ENCODE results near the gene RRP1B.

RRP1B gene

DNA sequence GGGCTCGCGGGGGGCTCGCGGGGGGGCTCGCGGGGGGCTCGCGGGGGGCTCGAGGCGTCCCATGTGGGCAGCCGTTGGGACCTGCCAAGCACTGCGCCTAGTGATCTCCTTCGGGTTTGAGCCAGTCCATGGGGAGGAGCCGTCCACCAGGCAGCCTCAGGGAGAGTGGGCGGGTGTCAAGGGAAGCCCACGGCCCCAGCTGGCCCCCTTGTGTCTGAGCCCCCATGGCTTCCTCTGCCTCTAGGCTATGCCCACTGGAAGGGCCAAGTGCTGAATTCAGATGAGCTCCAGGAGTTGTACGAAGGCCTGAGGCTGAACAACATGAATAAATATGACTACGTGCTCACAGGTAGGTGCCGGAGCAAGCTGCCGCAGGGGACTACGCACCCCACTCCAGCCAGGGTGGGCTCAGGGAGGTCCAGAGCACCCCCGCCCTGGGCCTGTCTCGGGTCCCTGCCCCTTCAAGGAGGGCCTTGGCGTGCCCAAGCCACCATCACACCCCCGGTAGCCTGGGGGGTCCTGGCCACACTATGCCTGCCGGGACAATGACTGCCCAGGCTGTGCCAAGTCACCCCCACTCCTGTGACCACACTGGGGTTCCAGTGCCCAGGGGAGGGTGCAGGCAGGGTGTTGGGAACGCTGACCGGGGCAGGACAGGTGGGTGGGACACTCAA is 82.2 kb downstream of the RRP1B start:
- H3K36me3 Mint-ChIP-seq (ENCODE audit: low read depth), result peaks cover 19% of the 10 kb centered on the region
- H3K9me3 Mint-ChIP-seq, result no peaks in the 10 kb centered on the region
- no peak overlapping the region for H3K4me3 Mint-ChIP-seq
- H3K27ac Mint-ChIP-seq, result no peak overlapping the region
- H3K27me3 Mint-ChIP-seq (ENCODE audit: low read depth), result no peaks in the 10 kb centered on the region
- H3K4me1 Mint-ChIP-seq (ENCODE audit: low read depth), result peaks cover 8% of the 10 kb centered on the region

DNA sequence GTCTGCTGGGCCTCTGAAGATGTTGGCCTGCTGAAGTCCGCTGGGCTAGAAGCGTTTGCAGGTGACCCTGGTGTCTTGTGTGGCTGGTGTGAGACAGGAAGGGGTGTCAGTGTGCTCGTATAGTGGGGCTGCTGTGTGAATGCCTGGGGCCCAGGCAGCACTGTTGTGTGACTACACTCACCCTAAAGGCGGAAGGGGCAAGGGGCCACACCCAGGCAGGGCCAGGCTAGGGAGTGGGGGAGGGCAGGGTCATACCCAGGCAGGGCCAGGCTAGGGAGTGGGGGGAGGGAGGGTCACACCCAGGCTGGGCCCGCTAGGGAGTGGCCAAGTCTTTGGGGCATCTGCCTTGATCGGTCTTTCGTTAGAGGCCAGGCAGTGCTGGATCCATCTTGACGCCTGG is 84.6 kb downstream of the RRP1B start:
- Mint-ChIP-seq H3K27ac (no peak overlapping the region), H3K4me3 (no peak overlapping the region), H3K9me3 (no peaks in the 10 kb centered on the region), H3K4me1 (ENCODE audit: low read depth) (peaks cover 7% of the 10 kb centered on the region), H3K27me3 (ENCODE audit: low read depth) (no peaks in the 10 kb centered on the region), H3K36me3 (ENCODE audit: low read depth) (peaks cover 23% of the 10 kb centered on the region)

DNA sequence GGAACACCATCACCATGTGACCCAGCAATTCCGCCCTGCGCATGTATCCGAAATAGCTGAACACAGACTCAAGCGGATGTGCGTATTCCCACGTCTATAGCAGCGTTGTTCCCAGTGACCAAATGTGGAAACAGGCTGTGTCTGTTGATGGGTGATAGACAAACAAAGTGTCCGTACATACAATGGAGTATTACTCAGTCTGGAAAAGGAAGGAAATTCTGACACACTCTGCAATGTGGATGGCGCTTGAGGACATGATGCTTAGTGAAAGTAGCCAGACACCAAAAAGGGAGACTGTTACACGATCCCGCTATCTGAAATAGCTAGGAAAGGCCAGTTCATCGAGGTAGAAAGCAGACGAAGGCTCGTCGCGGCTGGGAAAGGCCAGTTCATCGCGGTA is 85.4 kb downstream of the RRP1B start:
- Mint-ChIP-seq H3K9me3 (no peaks in the 10 kb centered on the region), H3K36me3 (ENCODE audit: low read depth) (peaks cover 23% of the 10 kb centered on the region), H3K27me3 (ENCODE audit: low read depth) (no peaks in the 10 kb centered on the region), H3K4me3 (no peak overlapping the region), H3K4me1 (ENCODE audit: low read depth) (peaks cover 3% of the 10 kb centered on the region), H3K27ac (peak overlapping the region; percentile 69)

All from T-helper 1 cell treated with Interleukin-12 subunit alpha and Interleukin-12 subunit beta and Interleukin-4 antibody, amounts not matched to agents 30 μg/mL and 1 μg/mL, for 36 hours (primary cell).